ENCODE data around the gene TSPAN6. TPM values are rescaled to one million over a fixed set of nuclear protein-coding genes. Genes with fewer than 3 reads are reported as not detected.

The TSPAN6 gene
- total and polyA plus RNA-seq, 2 donors (not counting 3 experiments of a cell fraction or from before 2014, with no cell fraction given): 43.1 to 65.5 TPM

GRCh38 chrX:100681599-100681998 is 45.0 kb upstream of the TSPAN6 start:
- peaks cover under 1 to 2% of the 10 kb centered on the region in 2 experiments for H3K36me3 ChIP-seq (ENCODE audit: control insufficient read depth in 2 of 2, extremely low read depth in 1 of 2, insufficient read depth in 2 of 2, low read length in 2 of 2)
- no peaks in the 10 kb centered on the region for H3K9me3 ChIP-seq (replicated peaks; ENCODE audit: control insufficient read depth, insufficient read depth, low read length)
- no TSS peak for BruUV-seq (replicated peaks)
- no peak overlapping the region for H3K9ac ChIP-seq (replicated peaks; ENCODE audit: extremely low read depth, insufficient read depth, low read length)
- ChIA-PET CTCF (interaction anchor here (2.3 to 8.0 kb wide), 3 partner anchors 10 to 87 kb away, joined by 10 to 374 read pairs (median 28); no protein-coding TSS in a partner anchor), POLR2A (no interaction called here)
- H4K20me1 ChIP-seq (replicated peaks; ENCODE audit: control insufficient read depth, extremely low read depth, insufficient read depth, low read length): no peaks in the 10 kb centered on the region
- no peak overlapping the region for H3K4me3 ChIP-seq (replicated peaks in 1 of 3; ENCODE audit: insufficient read depth in 1 of 3, low read depth in 1 of 3, low read length in 3 of 3)
- no peaks in the 10 kb centered on the region for H3K79me2 ChIP-seq (ENCODE audit: control insufficient read depth, insufficient read depth, low read length)
- H2AFZ ChIP-seq (ENCODE audit: low read depth, low read length): no peak overlapping the region
- FAIRE-seq (peak; percentile 80), DNase-seq (ENCODE audit: low read depth, low spot score) (no peak)
- dilution Hi-C loops (cut with MboI; ENCODE audit: extremely low pct_ligation_motif_present, low sequenced_read_pairs) (no loop called here), intact Hi-C loops (cut with micrococcal nuclease) (no loop called here)
- peaks cover 17% of the 10 kb centered on the region for H3K4me1 ChIP-seq (ENCODE audit: control insufficient read depth, extremely low read depth, insufficient read depth, low read length)
- peak overlapping the region; percentile 17 for H3K4me2 ChIP-seq (ENCODE audit: insufficient read depth, low read length)
- TF ChIP-seq MYC (IDR thresholded peaks at IDR 0.05; ENCODE audit: low read depth, low read length) (no peak), MAX (IDR thresholded peaks at IDR 0.05; ENCODE audit: insufficient read depth, insufficient read length) (no peak), FOS (IDR thresholded peaks at IDR 0.05; ENCODE audit: borderline replicate concordance, insufficient read depth, low read length) (no peak), POLR2AphosphoS5 (IDR thresholded peaks at IDR 0.05; ENCODE audit: insufficient read depth, low read depth, low read length) (no peak)
- TF ChIP-seq, protein P1, sequence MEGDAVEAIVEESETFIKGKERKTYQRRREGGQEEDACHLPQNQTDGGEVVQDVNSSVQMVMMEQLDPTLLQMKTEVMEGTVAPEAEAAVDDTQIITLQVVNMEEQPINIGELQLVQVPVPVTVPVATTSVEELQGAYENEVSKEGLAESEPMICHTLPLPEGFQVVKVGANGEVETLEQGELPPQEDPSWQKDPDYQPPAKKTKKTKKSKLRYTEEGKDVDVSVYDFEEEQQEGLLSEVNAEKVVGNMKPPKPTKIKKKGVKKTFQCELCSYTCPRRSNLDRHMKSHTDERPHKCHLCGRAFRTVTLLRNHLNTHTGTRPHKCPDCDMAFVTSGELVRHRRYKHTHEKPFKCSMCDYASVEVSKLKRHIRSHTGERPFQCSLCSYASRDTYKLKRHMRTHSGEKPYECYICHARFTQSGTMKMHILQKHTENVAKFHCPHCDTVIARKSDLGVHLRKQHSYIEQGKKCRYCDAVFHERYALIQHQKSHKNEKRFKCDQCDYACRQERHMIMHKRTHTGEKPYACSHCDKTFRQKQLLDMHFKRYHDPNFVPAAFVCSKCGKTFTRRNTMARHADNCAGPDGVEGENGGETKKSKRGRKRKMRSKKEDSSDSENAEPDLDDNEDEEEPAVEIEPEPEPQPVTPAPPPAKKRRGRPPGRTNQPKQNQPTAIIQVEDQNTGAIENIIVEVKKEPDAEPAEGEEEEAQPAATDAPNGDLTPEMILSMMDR (IDR thresholded peaks at IDR 0.05; ENCODE audit: extremely low read depth in 1 of 2, insufficient read depth in 1 of 2, low read depth in 1 of 2, low read length in 2 of 2): no peak
- H3K27me3 ChIP-seq (ENCODE audit: control insufficient read depth in 2 of 2, insufficient read depth in 2 of 2, low read length in 2 of 2): no peaks in the 10 kb centered on the region
- H3K9me1 ChIP-seq (replicated peaks; ENCODE audit: control insufficient read depth, extremely low read depth, insufficient read depth, low read length): no peaks in the 10 kb centered on the region
- peak overlapping the region; percentile 29 for H3K27ac ChIP-seq (ENCODE audit: insufficient read depth, low read depth, low read length)

DNA sequence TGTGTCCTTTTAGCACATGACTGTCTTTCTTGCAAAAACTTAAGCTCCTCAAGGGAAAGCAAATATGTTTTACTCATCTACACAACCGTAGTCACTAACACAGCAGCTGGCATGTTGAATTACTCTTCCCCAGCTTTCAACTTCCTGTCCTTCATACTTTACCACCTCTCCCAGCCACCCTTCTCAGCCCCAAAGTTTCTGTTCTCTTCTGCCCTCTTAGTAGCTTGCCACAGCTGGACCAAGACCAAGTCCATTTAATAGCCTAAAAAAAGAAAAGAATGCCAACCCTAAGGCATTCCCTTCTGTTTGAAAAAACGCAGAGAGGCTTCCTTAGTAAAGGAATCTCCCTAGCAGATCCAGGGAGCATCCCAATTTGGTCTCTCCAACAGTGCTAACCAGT is 44.1 kb upstream of the TSPAN6 start:
- TF ChIP-seq POLR2AphosphoS5 (IDR thresholded peaks at IDR 0.05; ENCODE audit: insufficient read depth, low read depth, low read length) (no peak), FOS (IDR thresholded peaks at IDR 0.05; ENCODE audit: borderline replicate concordance, insufficient read depth, low read length) (no peak), MAX (IDR thresholded peaks at IDR 0.05; ENCODE audit: insufficient read depth, insufficient read length) (no peak), MYC (IDR thresholded peaks at IDR 0.05; ENCODE audit: low read depth, low read length) (no peak), JUN (IDR thresholded peaks at IDR 0.05; ENCODE audit: borderline replicate concordance, insufficient read depth, insufficient read length, low read depth) (no peak), GATA2 (IDR thresholded peaks at IDR 0.05; ENCODE audit: insufficient read depth, insufficient read length, low read depth, low read length) (no peak), POLR2A (IDR thresholded peaks at IDR 0.05; ENCODE audit: low read depth, low read length) (no peak), EZH2 (IDR thresholded peaks at IDR 0.05; ENCODE audit: borderline replicate concordance, low read depth, low read length, severe bottlenecking) (no peak)
- TF ChIP-seq, protein P1 (IDR thresholded peaks at IDR 0.05; ENCODE audit: extremely low read depth in 1 of 2, insufficient read depth in 1 of 2, low read depth in 1 of 2, low read length in 2 of 2): no peak
- BruUV-seq (replicated peaks): no TSS peak
- Histone ChIP-seq H3K79me2 (ENCODE audit: control insufficient read depth, insufficient read depth, low read length) (no peaks in the 10 kb centered on the region), H4K20me1 (replicated peaks; ENCODE audit: control insufficient read depth, extremely low read depth, insufficient read depth, low read length) (no peaks in the 10 kb centered on the region), H2AFZ (ENCODE audit: low read depth, low read length) (no peak overlapping the region), H3K27ac (ENCODE audit: insufficient read depth, low read depth, low read length) (no peak overlapping the region), H3K36me3 (ENCODE audit: control insufficient read depth in 2 of 2, extremely low read depth in 1 of 2, insufficient read depth in 2 of 2, low read length in 2 of 2) (peaks cover 2 to 4% of the 10 kb centered on the region in 2 experiments), H3K9me3 (replicated peaks; ENCODE audit: control insufficient read depth, insufficient read depth, low read length) (no peaks in the 10 kb centered on the region), H3K27me3 (ENCODE audit: control insufficient read depth in 2 of 2, insufficient read depth in 2 of 2, low read length in 2 of 2) (no peaks in the 10 kb centered on the region), H3K4me1 (ENCODE audit: control insufficient read depth, extremely low read depth, insufficient read depth, low read length) (peaks cover 17% of the 10 kb centered on the region), H3K9ac (replicated peaks; ENCODE audit: extremely low read depth, insufficient read depth, low read length) (no peak overlapping the region), H3K9me1 (replicated peaks; ENCODE audit: control insufficient read depth, extremely low read depth, insufficient read depth, low read length) (no peaks in the 10 kb centered on the region), H3K4me2 (ENCODE audit: insufficient read depth, low read length) (no peak overlapping the region), H3K4me3 (replicated peaks in 1 of 3; ENCODE audit: insufficient read depth in 1 of 3, low read depth in 1 of 3, low read length in 3 of 3) (no peak overlapping the region)
- dilution Hi-C loops (cut with MboI; ENCODE audit: extremely low pct_ligation_motif_present, low sequenced_read_pairs): no loop called here
- POLR2A ChIA-PET: no interaction called here
- CTCF ChIA-PET: interaction anchor here (2.3 to 5.0 kb wide), 2 partner anchors 9 to 88 kb away, joined by 10 to 28 read pairs; no protein-coding TSS in a partner anchor
- no peak for DNase-seq (ENCODE audit: low read depth, low spot score)
- FAIRE-seq: no peak
- intact Hi-C loops (cut with micrococcal nuclease): no loop called here

Data from endothelial cell of umbilical vein (primary cell).